H1 (cell line): ENCODE measurements around the gene CT45A5. TPM values are rescaled to one million over a fixed set of nuclear protein-coding genes. Genes with fewer than 3 reads are reported as not detected.

Experiments used
- CREB1 ChIP-seq: IDR thresholded peaks from 2 replicates; pipeline ENCODE4 v1.6.1; 2012; ENCODE audit warnings: inconsistent platforms
- HDAC2 ChIP-seq, 2 experiments: fragments of 300-600 bp in 1 of 2; sonication (generic) in 1 of 2; IDR thresholded peaks; 2 replicates each; pipeline ENCODE4 v1.6.1; 2011 to 2012; ENCODE audit warnings: low read depth in 2 of 2, low read length in 2 of 2, mild to moderate bottlenecking in 2 of 2, moderate library complexity in 2 of 2, borderline replicate concordance in 1 of 2, inconsistent platforms in 1 of 2
- TAF7 ChIP-seq: optimal IDR thresholded peaks from 2 replicates; pipeline ENCODE3; 2011; ENCODE audit warnings: low read depth, mild to moderate bottlenecking, inconsistent platforms, low read length, moderate library complexity, borderline replicate concordance
- polyA plus RNA-seq, 7 experiments: library from polyadenylated mRNA; depleted of rRNA in 3 of 7; stranded (reverse) in 5 of 7; unstranded in 2 of 7; fragments of >200 nt in 5 of 7; fragments of 200-250 nt in 2 of 7; gene quantifications; 1 replicate in 5 of 7; 2 replicates in 1 of 7; 4 replicates in 1 of 7; pipeline versions ENCODE4 v1.2.1 to v1.2.3, GENCODE V29; 2011 to 2013; ENCODE audit warnings: missing spikeins in 2 of 7, mixed read lengths in 2 of 7
- total RNA-seq: library from RNA; stranded (reverse); fragmentation: NEBNext Ultra II Directional; extraction: Animal tissue kit (Norgen Biotek cat#: 25700); gene quantifications from 2 replicates; pipeline ENCODE4 v1.2.1, GENCODE V29; 2021

Gene CT45A5
- total and polyA plus RNA-seq, 2 of the 8 experiments (the other 6 are each of a cell fraction or from before 2014, with no cell fraction given) = not detected

GRCh38 chrX:135741192-135741715 lies 44.0 kb downstream of the CT45A5 start (continued):
- TF ChIP-seq HDAC2 (IDR thresholded peaks at IDR 0.05; ENCODE audit: borderline replicate concordance in 1 of 2, low read depth in 2 of 2, low read length in 2 of 2) (no peak), TAF7 (no peak), CREB1 (no peak)
